ENCODE measurements around the gene SCO1. TPM values are rescaled to one million over a fixed set of nuclear protein-coding genes. Genes with fewer than 3 reads are reported as not detected.

SCO1 gene
- total and polyA plus RNA-seq, 2 donors (not counting 3 experiments of a cell fraction or from before 2014, with no cell fraction given): 11.9 to 30.8 TPM

DNA sequence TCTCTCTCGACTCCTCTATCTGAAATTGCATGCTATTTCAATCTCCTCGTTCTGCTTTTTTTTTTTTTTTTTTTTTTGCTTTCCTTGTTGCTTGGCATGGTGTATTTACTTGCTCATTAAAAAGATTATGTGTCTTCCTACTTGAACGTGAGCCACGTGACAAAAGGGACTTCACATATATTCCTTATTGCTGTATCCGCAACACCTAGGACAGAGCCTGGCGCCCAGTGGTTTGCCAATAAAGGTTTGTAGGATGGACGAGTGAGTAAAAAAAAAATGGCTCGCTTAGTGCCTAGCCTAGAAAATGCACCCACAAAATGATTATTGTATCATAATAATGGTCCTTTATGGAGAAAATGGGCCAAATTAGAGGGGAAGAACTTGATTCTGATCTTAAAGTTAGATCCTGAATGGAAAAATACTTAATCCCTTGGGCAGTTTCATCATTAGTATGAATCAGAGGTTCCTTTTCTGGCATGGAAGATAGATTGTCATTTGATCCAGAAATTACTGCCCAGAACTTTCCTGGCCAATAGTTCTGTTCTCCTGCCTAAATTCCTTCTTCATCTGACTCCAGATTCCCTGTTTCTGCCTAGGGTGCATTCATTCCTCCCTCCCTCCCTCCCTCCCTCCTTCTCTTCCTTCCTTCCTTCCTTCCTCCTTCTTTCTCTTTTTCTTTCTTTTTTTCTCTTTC lies 46.1 kb upstream of the SCO1 start:
- dilution Hi-C loops (cut with MboI; ENCODE audit: extremely low pct_ligation_motif_present, low sequenced_read_pairs): no loop called here
- POLR2A ChIA-PET: no interaction called here
- DNase-seq (ENCODE audit: low read depth, low spot score): no peak
- Histone ChIP-seq H3K9me3 (replicated peaks; ENCODE audit: control insufficient read depth, insufficient read depth, low read length) (no peaks in the 10 kb centered on the region), H3K9me1 (replicated peaks; ENCODE audit: control insufficient read depth, extremely low read depth, insufficient read depth, low read length) (no peaks in the 10 kb centered on the region), H3K36me3 (ENCODE audit: control insufficient read depth in 2 of 2, extremely low read depth in 1 of 2, insufficient read depth in 2 of 2, low read length in 2 of 2) (no peaks in the 10 kb centered on the region), H3K4me1 (ENCODE audit: control insufficient read depth, extremely low read depth, insufficient read depth, low read length) (no peaks in the 10 kb centered on the region), H3K4me2 (ENCODE audit: insufficient read depth, low read length) (no peak overlapping the region), H3K4me3 (replicated peaks in 1 of 3; ENCODE audit: insufficient read depth in 1 of 3, low read depth in 1 of 3, low read length in 3 of 3) (no peak overlapping the region), H3K9ac (replicated peaks; ENCODE audit: extremely low read depth, insufficient read depth, low read length) (no peak overlapping the region), H4K20me1 (replicated peaks; ENCODE audit: control insufficient read depth, extremely low read depth, insufficient read depth, low read length) (no peaks in the 10 kb centered on the region), H2AFZ (ENCODE audit: low read depth, low read length) (no peak overlapping the region), H3K27me3 (ENCODE audit: control insufficient read depth in 2 of 2, insufficient read depth in 2 of 2, low read length in 2 of 2) (no peaks in the 10 kb centered on the region), H3K79me2 (ENCODE audit: control insufficient read depth, insufficient read depth, low read length) (no peaks in the 10 kb centered on the region), H3K27ac (ENCODE audit: insufficient read depth, low read depth, low read length) (no peak overlapping the region)
- no peak for FAIRE-seq
- intact Hi-C loops (cut with micrococcal nuclease): no loop called here
- no TSS peak for BruUV-seq (replicated peaks)
- CTCF ChIA-PET: no interaction called here
- TF ChIP-seq GATA2 (IDR thresholded peaks at IDR 0.05; ENCODE audit: insufficient read depth, insufficient read length, low read depth, low read length) (no peak), MYC (IDR thresholded peaks at IDR 0.05; ENCODE audit: low read depth, low read length) (no peak), FOS (IDR thresholded peaks at IDR 0.05; ENCODE audit: borderline replicate concordance, insufficient read depth, low read length) (no peak), POLR2A (IDR thresholded peaks at IDR 0.05; ENCODE audit: low read depth, low read length) (no peak), EZH2 (IDR thresholded peaks at IDR 0.05; ENCODE audit: borderline replicate concordance, low read depth, low read length, severe bottlenecking) (no peak), POLR2AphosphoS5 (IDR thresholded peaks at IDR 0.05; ENCODE audit: insufficient read depth, low read depth, low read length) (no peak), CTCF (IDR thresholded peaks at IDR 0.05; ENCODE audit: extremely low read depth in 1 of 2, insufficient read depth in 1 of 2, low read depth in 1 of 2, low read length in 2 of 2) (no peak), JUN (IDR thresholded peaks at IDR 0.05; ENCODE audit: borderline replicate concordance, insufficient read depth, insufficient read length, low read depth) (no peak), MAX (IDR thresholded peaks at IDR 0.05; ENCODE audit: insufficient read depth, insufficient read length) (no peak)
